Measurements from ENCODE around the gene RAPGEF1.

DNA sequence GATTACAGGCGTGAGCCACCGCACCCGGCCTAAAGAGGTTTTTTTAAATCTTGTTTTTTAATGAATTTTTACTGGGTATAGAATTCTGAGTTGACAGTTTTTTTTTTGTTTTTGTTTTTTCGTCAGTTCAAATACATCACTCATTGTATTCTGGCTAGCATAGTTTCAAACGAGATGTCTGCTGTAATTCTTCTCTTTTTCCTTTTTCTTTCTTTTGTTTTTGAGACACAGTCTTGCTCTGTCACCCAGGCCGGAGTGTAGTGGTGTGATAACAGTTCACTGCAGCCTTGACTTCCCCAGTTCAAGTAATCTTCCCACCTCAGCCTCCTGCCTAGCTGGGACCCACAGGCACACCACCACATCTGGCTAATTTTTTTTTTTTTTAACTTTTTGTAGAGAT, 196.7 kb downstream of the RAPGEF1 start:
- TF ChIP-seq CTCF (IDR thresholded peaks at IDR 0.05) (no peak), EP300 (IDR thresholded peaks at IDR 0.05) (no peak)

Measured in tibial nerve (tissue), 4 donors.